Activated CD8-positive, alpha-beta memory T cell treated with anti-CD3 and anti-CD28 coated beads, Interleukin-2, amount 50 U/mL, for 4 hours (primary cell): ENCODE data around the gene TMEM18.

Experiments
- DNase-seq: peaks from one replicate; pipeline ENCODE4 v3.0.0-alpha.2; 2020

Gene TMEM18

GRCh38 chr2:633371-633770, 43.8 kb downstream of the TMEM18 start:
- DNase-seq = no peak

GRCh38 chr2:632471-632870, 44.7 kb downstream of the TMEM18 start:
- DNase-seq = no peak

- no peak for DNase-seq
Measured at GRCh38 chr2:631741-632140, 45.5 kb downstream of the TMEM18 start.

GRCh38 chr2:630451-631320, 46.5 kb downstream of the TMEM18 start:
- no peak for DNase-seq

- no peak for DNase-seq
Measured at GRCh38 chr2:629961-630360, 47.2 kb downstream of the TMEM18 start.

GRCh38 chr2:628651-629050, 48.6 kb downstream of the TMEM18 start:
- DNase-seq = no peak

GRCh38 chr2:627926-628560, 49.2 kb downstream of the TMEM18 start:
- no peak for DNase-seq

GRCh38 chr2:627340-627709, 49.9 kb downstream of the TMEM18 start:
- no peak for DNase-seq

- DNase-seq = no peak
Measured at GRCh38 chr2:626491-627339, 50.5 kb downstream of the TMEM18 start.

GRCh38 chr2:625415-626333, 51.5 kb downstream of the TMEM18 start:
- DNase-seq = no peak

- DNase-seq = no peak
Measured at GRCh38 chr2:624551-625347, 52.5 kb downstream of the TMEM18 start.

GRCh38 chr2:624096-624495, 53.1 kb downstream of the TMEM18 start:
- DNase-seq = no peak

- DNase-seq = no peak
Measured at GRCh38 chr2:623130-623922, 53.9 kb downstream of the TMEM18 start.

- no peak for DNase-seq
Measured at GRCh38 chr2:622357-622756, 54.8 kb downstream of the TMEM18 start.

GRCh38 chr2:621303-622099, 55.7 kb downstream of the TMEM18 start:
- no peak for DNase-seq

GRCh38 chr2:620471-621302, 56.5 kb downstream of the TMEM18 start:
- no peak for DNase-seq

- no peak for DNase-seq
Measured at GRCh38 chr2:620004-620403, 57.2 kb downstream of the TMEM18 start.

- no peak for DNase-seq
Measured at GRCh38 chr2:618422-618990, 58.7 kb downstream of the TMEM18 start.

- DNase-seq = no peak
Measured at GRCh38 chr2:618005-618404, 59.2 kb downstream of the TMEM18 start.
